C4-2B (cell line): Measurements from ENCODE around the gene SERINC5.

Experiments
- ZFX ChIP-seq: fragments of 450-650 bp; IDR thresholded peaks from 2 replicates; pipeline ENCODE4 v1.6.1; 2017
- TF ChIP-seq, protein P1 (sequence below): fragments of 450-650 bp; conservative IDR thresholded peaks from 2 replicates; pipeline ENCODE4 v1.5.1; 2017; ENCODE audit warnings: mild to moderate bottlenecking

DNA sequence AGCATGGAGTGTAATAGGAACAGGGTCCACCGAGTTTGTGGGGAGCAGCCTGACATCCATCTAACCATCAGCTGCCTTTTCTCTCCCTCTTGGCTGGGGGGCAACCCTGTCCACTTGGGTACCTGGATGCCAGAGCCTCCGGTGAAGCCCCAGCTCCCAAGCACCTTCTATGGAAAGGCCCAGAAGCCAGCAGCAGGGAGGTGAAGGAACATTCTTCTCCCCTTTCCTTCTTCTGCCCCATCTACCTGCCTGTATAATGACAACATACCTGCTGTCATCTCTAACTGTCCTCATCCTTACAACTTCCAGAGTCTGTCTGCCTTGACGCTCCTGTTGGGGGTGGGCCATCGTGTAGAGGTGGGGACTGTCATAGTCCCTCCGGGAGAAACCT lies 187.6 kb downstream of the SERINC5 start:
- TF ChIP-seq, protein P1, sequence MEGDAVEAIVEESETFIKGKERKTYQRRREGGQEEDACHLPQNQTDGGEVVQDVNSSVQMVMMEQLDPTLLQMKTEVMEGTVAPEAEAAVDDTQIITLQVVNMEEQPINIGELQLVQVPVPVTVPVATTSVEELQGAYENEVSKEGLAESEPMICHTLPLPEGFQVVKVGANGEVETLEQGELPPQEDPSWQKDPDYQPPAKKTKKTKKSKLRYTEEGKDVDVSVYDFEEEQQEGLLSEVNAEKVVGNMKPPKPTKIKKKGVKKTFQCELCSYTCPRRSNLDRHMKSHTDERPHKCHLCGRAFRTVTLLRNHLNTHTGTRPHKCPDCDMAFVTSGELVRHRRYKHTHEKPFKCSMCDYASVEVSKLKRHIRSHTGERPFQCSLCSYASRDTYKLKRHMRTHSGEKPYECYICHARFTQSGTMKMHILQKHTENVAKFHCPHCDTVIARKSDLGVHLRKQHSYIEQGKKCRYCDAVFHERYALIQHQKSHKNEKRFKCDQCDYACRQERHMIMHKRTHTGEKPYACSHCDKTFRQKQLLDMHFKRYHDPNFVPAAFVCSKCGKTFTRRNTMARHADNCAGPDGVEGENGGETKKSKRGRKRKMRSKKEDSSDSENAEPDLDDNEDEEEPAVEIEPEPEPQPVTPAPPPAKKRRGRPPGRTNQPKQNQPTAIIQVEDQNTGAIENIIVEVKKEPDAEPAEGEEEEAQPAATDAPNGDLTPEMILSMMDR, result no peak
- no peak for TF ChIP-seq ZFX
